Mesendoderm (in vitro differentiated cells): ENCODE data around the gene TLCD3B.

Experiments
- DNase-seq: peaks from one replicate; pipeline ENCODE4 v3.0.0; 2013
- H2AK5ac ChIP-seq: 2 replicates; pipeline ENCODE4 v1.6.1; 2013; ENCODE audit warnings: low read length, inconsistent platforms
- H2BK120ac ChIP-seq: 2 replicates; pipeline ENCODE4 v1.6.1; 2013; ENCODE audit warnings: low read depth, mild to moderate bottlenecking, low read length, moderate library complexity, mixed read lengths
- H2BK15ac ChIP-seq: replicated peaks from 2 replicates; pipeline ENCODE4 v1.6.1; 2013; ENCODE audit warnings: low read depth, mild to moderate bottlenecking, moderate library complexity
- H2BK5ac ChIP-seq: 2 replicates; pipeline ENCODE4 v1.6.1; 2013; ENCODE audit warnings: low read length, inconsistent platforms
- H3K18ac ChIP-seq: 2 replicates; pipeline ENCODE4 v1.6.1; 2013; ENCODE audit warnings: mild to moderate bottlenecking, low read length, mixed read lengths
- H3K23ac ChIP-seq: one replicate; pipeline ENCODE4 v1.6.1; 2013; ENCODE audit warnings: low read length
- H3K27ac ChIP-seq: 2 replicates; pipeline ENCODE4 v1.5.1; 2013; ENCODE audit warnings: low read depth, mild to moderate bottlenecking, inconsistent platforms, low read length, moderate library complexity
- H3K27me3 ChIP-seq: 2 replicates; pipeline ENCODE4 v1.6.1; 2013; ENCODE audit warnings: low read length, control low read depth, mild to moderate bottlenecking, inconsistent platforms; ENCODE audit not compliant: insufficient read depth, poor library complexity
- H3K36me3 ChIP-seq: 2 replicates; pipeline ENCODE4 v1.6.1; 2013; ENCODE audit warnings: low read length, inconsistent platforms; ENCODE audit not compliant: control insufficient read depth, insufficient read depth
- H3K4ac ChIP-seq: one replicate; pipeline ENCODE4 v1.6.1; 2013; ENCODE audit warnings: low read depth, mild to moderate bottlenecking, low read length, moderate library complexity
- H3K4me1 ChIP-seq: 2 replicates; pipeline ENCODE4 v1.6.1; 2013; ENCODE audit warnings: low read depth, low read length, inconsistent platforms; ENCODE audit not compliant: control insufficient read depth
- H3K4me2 ChIP-seq: 2 replicates; pipeline ENCODE4 v1.6.1; 2013; ENCODE audit warnings: low read length
- H3K4me3 ChIP-seq: 2 replicates; pipeline ENCODE4 v1.5.1; 2013; ENCODE audit warnings: mild to moderate bottlenecking, low read length
- H3K56ac ChIP-seq: one replicate; pipeline ENCODE4 v1.6.1; 2013; ENCODE audit warnings: low read length
- H3K79me1 ChIP-seq: 2 replicates; pipeline ENCODE4 v1.6.1; 2013; ENCODE audit warnings: low read length, inconsistent platforms
- H3K79me2 ChIP-seq: 2 replicates; pipeline ENCODE4 v1.6.1; 2013; ENCODE audit warnings: mild to moderate bottlenecking, low read length; ENCODE audit not compliant: control insufficient read depth, insufficient read depth
- H3K9ac ChIP-seq: 2 replicates; pipeline ENCODE4 v1.6.1; 2013; ENCODE audit warnings: low read length, inconsistent platforms
- H4K5ac ChIP-seq: one replicate; pipeline ENCODE4 v1.6.1; 2013; ENCODE audit warnings: low read length
- H4K8ac ChIP-seq: one replicate; pipeline ENCODE4 v1.6.1; 2013; ENCODE audit warnings: low read depth, mild to moderate bottlenecking, control low read depth, low read length, moderate library complexity
- WGBS: extraction: QIAGEN DNeasy Blood & Tissue Kit; methylation state at CpG from one replicate; pipeline ENCODE4 v1.1.7; 2013; ENCODE audit warnings: low lambda C conversion rate, missing lambda C conversion rate; ENCODE audit not compliant: insufficient coverage; ENCODE audit errors: extremely low coverage; 5-methylcytosine and 5-hydroxymethylcytosine counted together

Gene TLCD3B

GRCh38 chr16:30026449-30026848 is 4.6 kb downstream of the TLCD3B start:
- H3K36me3 ChIP-seq, result no peaks in the 10 kb centered on the region
- no peak overlapping the region for H3K4me2 ChIP-seq
- WGBS, result no CpG with 5 or more reads among the region's 18 CpGs
- H3K4me3 ChIP-seq, result no peak overlapping the region
- no peak overlapping the region for H2BK5ac ChIP-seq
- H3K27ac ChIP-seq, result no peak overlapping the region
- H3K79me2 ChIP-seq, result no peaks in the 10 kb centered on the region
- no peak overlapping the region for H2AK5ac ChIP-seq
- no peak overlapping the region for H3K18ac ChIP-seq
- H3K56ac ChIP-seq, result no peak overlapping the region
- no peak overlapping the region for H4K5ac ChIP-seq
- no peak overlapping the region for H3K23ac ChIP-seq
- no peak overlapping the region for H3K4ac ChIP-seq
- no peaks in the 10 kb centered on the region for H3K79me1 ChIP-seq
- peaks cover 2% of the 10 kb centered on the region for H3K4me1 ChIP-seq
- H3K27me3 ChIP-seq, result no peaks in the 10 kb centered on the region
- no peak for DNase-seq
- H4K8ac ChIP-seq, result no peak overlapping the region
- H2BK120ac ChIP-seq, result no peak overlapping the region
- H2BK15ac ChIP-seq, result no peak overlapping the region
- no peak overlapping the region for H3K9ac ChIP-seq

GRCh38 chr16:30025574-30025973 is 5.5 kb downstream of the TLCD3B start:
- no peaks in the 10 kb centered on the region for H3K4me1 ChIP-seq
- WGBS, result no CpG with 5 or more reads among the region's 7 CpGs
- H3K79me1 ChIP-seq, result no peaks in the 10 kb centered on the region
- H3K36me3 ChIP-seq, result no peaks in the 10 kb centered on the region
- no peak overlapping the region for H2BK15ac ChIP-seq
- H3K27me3 ChIP-seq, result no peaks in the 10 kb centered on the region
- no peak overlapping the region for H3K4me2 ChIP-seq
- no peak overlapping the region for H3K4ac ChIP-seq
- no peak overlapping the region for H3K56ac ChIP-seq
- H3K18ac ChIP-seq, result no peak overlapping the region
- H2AK5ac ChIP-seq, result no peak overlapping the region
- H3K9ac ChIP-seq, result no peak overlapping the region
- no peak overlapping the region for H4K5ac ChIP-seq
- no peak for DNase-seq
- H3K27ac ChIP-seq, result no peak overlapping the region
- H2BK120ac ChIP-seq, result no peak overlapping the region
- H4K8ac ChIP-seq, result no peak overlapping the region
- H3K4me3 ChIP-seq, result no peak overlapping the region
- H2BK5ac ChIP-seq, result no peak overlapping the region
- H3K23ac ChIP-seq, result no peak overlapping the region
- H3K79me2 ChIP-seq, result no peaks in the 10 kb centered on the region

- H3K23ac ChIP-seq, result no peak overlapping the region
- H3K4me3 ChIP-seq, result no peak overlapping the region
- no peak overlapping the region for H3K4me2 ChIP-seq
- no peak overlapping the region for H3K27ac ChIP-seq
- H3K4me1 ChIP-seq, result no peaks in the 10 kb centered on the region
- H4K5ac ChIP-seq, result no peak overlapping the region
- H3K79me1 ChIP-seq, result no peaks in the 10 kb centered on the region
- no peak overlapping the region for H3K18ac ChIP-seq
- H3K4ac ChIP-seq, result no peak overlapping the region
- H3K36me3 ChIP-seq, result no peaks in the 10 kb centered on the region
- no peak overlapping the region for H2BK5ac ChIP-seq
- WGBS, result no CpG with 5 or more reads among the region's 20 CpGs
- H3K56ac ChIP-seq, result no peak overlapping the region
- H3K27me3 ChIP-seq, result no peaks in the 10 kb centered on the region
- DNase-seq, result no peak
- no peak overlapping the region for H3K9ac ChIP-seq
- no peak overlapping the region for H2BK15ac ChIP-seq
- H4K8ac ChIP-seq, result no peak overlapping the region
- H2AK5ac ChIP-seq, result no peak overlapping the region
- no peak overlapping the region for H2BK120ac ChIP-seq
- no peaks in the 10 kb centered on the region for H3K79me2 ChIP-seq
These were observed 5.9 kb downstream of the TLCD3B start for GRCh38 chr16:30025156-30025555.

GRCh38 chr16:30024451-30024850 is 6.6 kb downstream of the TLCD3B start:
- Histone ChIP-seq H4K5ac (no peak overlapping the region), H3K79me1 (no peaks in the 10 kb centered on the region), H3K27me3 (no peaks in the 10 kb centered on the region), H3K23ac (no peak overlapping the region), H2BK5ac (no peak overlapping the region), H3K4me3 (no peak overlapping the region), H3K4me2 (no peak overlapping the region), H3K4ac (no peak overlapping the region), H3K79me2 (no peaks in the 10 kb centered on the region), H3K4me1 (no peaks in the 10 kb centered on the region), H2AK5ac (no peak overlapping the region), H2BK15ac (no peak overlapping the region), H3K36me3 (no peaks in the 10 kb centered on the region), H3K56ac (no peak overlapping the region), H3K18ac (no peak overlapping the region), H4K8ac (no peak overlapping the region), H2BK120ac (no peak overlapping the region), H3K27ac (no peak overlapping the region), H3K9ac (no peak overlapping the region)
- no peak for DNase-seq
- WGBS, result no CpG with 5 or more reads among the region's 16 CpGs

- Histone ChIP-seq H3K56ac (no peak overlapping the region), H3K36me3 (no peaks in the 10 kb centered on the region), H3K4me3 (no peak overlapping the region), H3K18ac (no peak overlapping the region), H4K5ac (no peak overlapping the region), H3K27me3 (no peaks in the 10 kb centered on the region), H3K4me2 (no peak overlapping the region), H4K8ac (no peak overlapping the region), H3K27ac (no peak overlapping the region), H3K9ac (no peak overlapping the region), H3K79me1 (no peaks in the 10 kb centered on the region), H3K4ac (no peak overlapping the region), H3K79me2 (no peaks in the 10 kb centered on the region), H2AK5ac (no peak overlapping the region), H3K23ac (no peak overlapping the region), H3K4me1 (no peaks in the 10 kb centered on the region), H2BK120ac (no peak overlapping the region), H2BK15ac (no peak overlapping the region), H2BK5ac (no peak overlapping the region)
- no peak for DNase-seq
- no CpG with 5 or more reads among the region's 11 CpGs for WGBS
These were observed 7.5 kb downstream of the TLCD3B start for GRCh38 chr16:30023586-30023985.

GRCh38 chr16:30022887-30023286 is 8.2 kb downstream of the TLCD3B start, which contains the start of gene C16orf92:
C16orf92 (plus strand) TSS chr16:30023198; CDS start chr16:30023341, 143 bp downstream.
- H3K27ac ChIP-seq, result no peak within 1 kb of the TSS
- H4K5ac ChIP-seq, result no peak within 1 kb of the TSS
- no peak for DNase-seq
- H4K8ac ChIP-seq, result no peak within 1 kb of the TSS
- H2AK5ac ChIP-seq, result no peak within 1 kb of the TSS
- H3K79me2 ChIP-seq, result no peaks in the 10 kb centered on the region
- no peak within 1 kb of the TSS for H2BK15ac ChIP-seq
- no peak within 1 kb of the TSS for H2BK5ac ChIP-seq
- no peak within 1 kb of the TSS for H3K18ac ChIP-seq
- no peaks in the 10 kb centered on the region for H3K27me3 ChIP-seq
- H3K4ac ChIP-seq, result no peak within 1 kb of the TSS
- no peak within 1 kb of the TSS for H3K9ac ChIP-seq
- no peaks in the 10 kb centered on the region for H3K36me3 ChIP-seq
- no peak within 1 kb of the TSS for H3K4me3 ChIP-seq
- H3K4me2 ChIP-seq, result no peak within 1 kb of the TSS
- no peaks in the 10 kb centered on the region for H3K4me1 ChIP-seq
- no peak within 1 kb of the TSS for H3K56ac ChIP-seq
- no peak within 1 kb of the TSS for H2BK120ac ChIP-seq
- no peak within 1 kb of the TSS for H3K23ac ChIP-seq
- H3K79me1 ChIP-seq, result no peaks in the 10 kb centered on the region
- WGBS, result no CpG with 5 or more reads among the region's 6 CpGs
